Stimulated activated CD4-positive, alpha-beta T cell treated with anti-CD3 and anti-CD28 coated beads, Interleukin-1b, Interleukin-23, amount 100 ng/mL, for 24 hours (primary cell): ENCODE measurements around the gene BUD23.
"Not testable (repeated sequence)": the region's sequence is repeated elsewhere in the genome, so short reads cannot be mapped to it uniquely, and the experiment has no call there.

Experiments
- DNase-seq, 4 experiments: peaks; one replicate each; pipeline ENCODE4 v3.0.0-alpha.2; 2020; ENCODE audit warnings: low read depth in 4 of 4, low spot score in 1 of 4

The BUD23 gene

GRCh38 chr7:73683056-73683787 lies at the start of gene BUD23, which contains the start of gene DNAJC30:
BUD23 (plus strand) TSS chr7:73683597; CDS start chr7:73683626, 29 bp downstream.
DNAJC30 (minus strand) TSS chr7:73683453; CDS start chr7:73683423, 30 bp downstream.
- peak; percentile 95 to 99 (median 98) for DNase-seq

- no peak for DNase-seq
Observed at GRCh38 chr7:73633844-73634243, 49.6 kb upstream of the BUD23 start.

GRCh38 chr7:73635428-73636200 lies 47.8 kb upstream of the BUD23 start:
- no peak for DNase-seq

GRCh38 chr7:73638911-73639310 lies 44.5 kb upstream of the BUD23 start:
- no peak for DNase-seq

GRCh38 chr7:73642834-73643233 lies 40.6 kb upstream of the BUD23 start:
- DNase-seq: no peak

GRCh38 chr7:73644688-73645286 lies 38.6 kb upstream of the BUD23 start:
- no peak for DNase-seq

- no peak for DNase-seq
Observed at GRCh38 chr7:73645643-73646174, 37.7 kb upstream of the BUD23 start.

- DNase-seq: no peak
Observed at GRCh38 chr7:73646785-73647724, 36.3 kb upstream of the BUD23 start.

- no peak for DNase-seq
Observed at GRCh38 chr7:73647725-73648592, 35.4 kb upstream of the BUD23 start.

GRCh38 chr7:73648593-73649332 lies 34.6 kb upstream of the BUD23 start:
- DNase-seq: no peak

GRCh38 chr7:73649576-73649975 lies 33.8 kb upstream of the BUD23 start:
- DNase-seq: no peak

GRCh38 chr7:73650524-73650923 lies 32.9 kb upstream of the BUD23 start:
- no peak for DNase-seq

GRCh38 chr7:73652541-73652949 lies 30.9 kb upstream of the BUD23 start:
- DNase-seq: no peak

- DNase-seq: not testable (repeated sequence)
Observed at GRCh38 chr7:73655309-73655708, 28.1 kb upstream of the BUD23 start.

- no peak for DNase-seq
Observed at GRCh38 chr7:73659983-73660382, 23.4 kb upstream of the BUD23 start.

- DNase-seq: not testable (repeated sequence)
Observed at GRCh38 chr7:73660594-73660993, 22.8 kb upstream of the BUD23 start.

- no peak for DNase-seq
Observed at GRCh38 chr7:73663033-73663432, 20.4 kb upstream of the BUD23 start.

GRCh38 chr7:73667344-73668102 lies 15.9 kb upstream of the BUD23 start, which contains the start of gene VPS37D:
VPS37D (plus strand) TSS chr7:73667831; CDS start chr7:73667959, 128 bp downstream.
- peak; percentile 86 to 93 (median 88) for DNase-seq
